ENCODE measurements around the gene AHCYL2. TPM values are rescaled to one million over a fixed set of nuclear protein-coding genes. Genes with fewer than 3 reads are reported as not detected.

AHCYL2 gene
- total RNA-seq, 1 experiment from 2014 or later: 54.6 TPM

DNA sequence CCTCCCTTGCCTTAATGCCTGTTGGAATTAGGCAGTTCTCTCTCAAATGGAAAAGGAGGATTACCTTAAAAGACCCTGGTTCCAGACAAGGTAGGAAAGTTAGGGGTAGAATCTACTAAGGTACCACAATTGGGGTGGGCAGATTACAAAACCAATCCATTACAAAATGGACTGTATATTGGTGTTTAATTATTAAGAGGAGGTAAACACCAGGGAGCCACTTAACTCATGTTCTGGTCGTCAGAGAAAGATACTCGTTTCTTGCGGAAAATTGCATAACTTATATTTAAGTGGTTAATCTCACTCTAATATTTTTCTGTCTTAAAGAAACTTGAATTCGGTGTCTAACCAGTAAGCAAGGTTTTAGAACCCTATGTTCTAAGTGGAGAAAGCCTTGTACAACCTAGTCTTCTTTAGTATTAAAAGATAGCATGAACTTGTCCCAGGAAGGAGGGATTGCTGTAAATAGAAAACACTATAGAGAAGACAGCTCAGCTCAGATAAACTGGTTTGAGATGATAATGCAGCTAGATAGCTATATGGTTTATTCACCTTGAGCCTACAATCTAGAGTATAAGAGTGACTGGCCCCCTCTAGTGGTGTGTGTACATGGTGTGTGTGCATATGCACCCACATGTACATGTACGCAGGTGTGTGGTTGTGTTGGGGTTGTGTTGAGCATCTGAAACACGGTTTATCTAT, 151.4 kb downstream of the AHCYL2 start:
- intact Hi-C loops (cut with micrococcal nuclease; ENCODE audit: unreplicated experiment): loop anchor here (1.0 kb wide), 1 partner anchor 8 kb away; no protein-coding TSS in a partner anchor
- H3K36me3 Mint-ChIP-seq (ENCODE audit: insufficient read depth, unreplicated experiment): no peaks in the 10 kb centered on the region
- DNase-seq: peak; percentile 77
- no peaks in the 10 kb centered on the region for H3K27me3 Mint-ChIP-seq (ENCODE audit: unreplicated experiment)
- BruUV-seq (replicated peaks): no TSS peak
- H3K27ac Mint-ChIP-seq (ENCODE audit: unreplicated experiment): peak overlapping the region; percentile 44
- CTCF ChIA-PET: interaction anchor here (0.6 to 3.6 kb wide), 8 partner anchors 9 to 212 kb away, joined by 3 to 88 read pairs (median 6); partner anchors contain the start of gene STRIP2
- no peaks in the 10 kb centered on the region for H3K9me3 Mint-ChIP-seq (ENCODE audit: low read depth, unreplicated experiment)
- H3K4me1 Mint-ChIP-seq (ENCODE audit: low read depth, unreplicated experiment): peaks cover 31% of the 10 kb centered on the region
- H3K4me3 Mint-ChIP-seq (ENCODE audit: low read depth, unreplicated experiment): no peak overlapping the region
- TF ChIP-seq, protein P1, sequence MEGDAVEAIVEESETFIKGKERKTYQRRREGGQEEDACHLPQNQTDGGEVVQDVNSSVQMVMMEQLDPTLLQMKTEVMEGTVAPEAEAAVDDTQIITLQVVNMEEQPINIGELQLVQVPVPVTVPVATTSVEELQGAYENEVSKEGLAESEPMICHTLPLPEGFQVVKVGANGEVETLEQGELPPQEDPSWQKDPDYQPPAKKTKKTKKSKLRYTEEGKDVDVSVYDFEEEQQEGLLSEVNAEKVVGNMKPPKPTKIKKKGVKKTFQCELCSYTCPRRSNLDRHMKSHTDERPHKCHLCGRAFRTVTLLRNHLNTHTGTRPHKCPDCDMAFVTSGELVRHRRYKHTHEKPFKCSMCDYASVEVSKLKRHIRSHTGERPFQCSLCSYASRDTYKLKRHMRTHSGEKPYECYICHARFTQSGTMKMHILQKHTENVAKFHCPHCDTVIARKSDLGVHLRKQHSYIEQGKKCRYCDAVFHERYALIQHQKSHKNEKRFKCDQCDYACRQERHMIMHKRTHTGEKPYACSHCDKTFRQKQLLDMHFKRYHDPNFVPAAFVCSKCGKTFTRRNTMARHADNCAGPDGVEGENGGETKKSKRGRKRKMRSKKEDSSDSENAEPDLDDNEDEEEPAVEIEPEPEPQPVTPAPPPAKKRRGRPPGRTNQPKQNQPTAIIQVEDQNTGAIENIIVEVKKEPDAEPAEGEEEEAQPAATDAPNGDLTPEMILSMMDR (IDR thresholded peaks at IDR 0.05; ENCODE audit: unreplicated experiment): peak; percentile 50

DNA sequence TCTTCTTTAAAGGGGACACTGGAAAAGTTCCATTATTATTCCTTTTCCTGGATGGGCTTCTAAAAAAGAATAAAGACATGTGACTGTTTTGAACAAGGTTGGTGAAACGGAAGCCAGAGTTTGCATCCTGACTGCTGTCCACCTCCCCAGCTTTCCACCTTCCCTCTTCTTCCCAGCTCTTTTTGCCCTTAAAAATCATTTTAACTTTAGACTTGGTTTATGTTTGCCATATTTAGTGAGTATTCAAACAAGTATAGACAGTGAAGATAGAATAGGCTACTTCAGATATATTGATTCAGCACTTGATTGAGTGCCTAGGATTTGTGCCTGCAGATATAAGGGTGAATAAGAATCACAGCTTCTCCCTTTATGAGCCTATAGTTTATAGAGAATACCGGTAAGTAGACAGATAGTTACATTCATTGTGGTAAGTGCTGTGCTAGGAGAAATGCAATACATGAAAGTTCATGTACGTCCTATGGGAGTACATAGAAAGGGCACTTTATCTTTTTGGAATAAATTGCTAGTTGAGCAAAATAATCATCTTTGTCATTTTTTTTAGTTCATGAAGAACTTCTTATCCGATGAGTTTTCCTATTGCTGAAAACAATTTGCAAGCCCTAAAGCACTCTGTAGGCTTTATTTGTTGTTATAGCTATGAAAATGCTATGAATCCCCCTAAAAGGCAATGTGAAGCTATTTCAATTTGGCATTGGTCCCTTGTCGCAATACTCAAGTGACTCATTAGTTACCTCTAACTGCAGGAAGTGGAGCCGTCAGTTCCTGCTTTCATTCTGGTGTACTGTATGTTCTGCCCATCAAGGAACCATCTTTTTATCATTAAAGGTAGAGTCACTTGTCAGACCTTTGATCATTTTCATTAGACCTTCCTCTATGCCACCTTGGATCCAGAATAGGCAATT, 152.2 kb downstream of the AHCYL2 start:
- Mint-ChIP-seq H3K4me1 (ENCODE audit: low read depth, unreplicated experiment) (peaks cover 31% of the 10 kb centered on the region), H3K9me3 (ENCODE audit: low read depth, unreplicated experiment) (no peaks in the 10 kb centered on the region), H3K4me3 (ENCODE audit: low read depth, unreplicated experiment) (no peak overlapping the region), H3K27me3 (ENCODE audit: unreplicated experiment) (no peaks in the 10 kb centered on the region), H3K36me3 (ENCODE audit: insufficient read depth, unreplicated experiment) (no peaks in the 10 kb centered on the region), H3K27ac (ENCODE audit: unreplicated experiment) (no peak overlapping the region)
- no TSS peak for BruUV-seq (replicated peaks)
- DNase-seq: peak; percentile 33
- CTCF ChIA-PET: interaction anchor here (0.5 to 3.6 kb wide), 6 partner anchors 10 to 703 kb away, joined by 3 to 88 read pairs (median 10); partner anchors contain the start of gene STRIP2
- intact Hi-C loops (cut with micrococcal nuclease; ENCODE audit: unreplicated experiment): loop anchor here (1.0 kb wide), 1 partner anchor 9 kb away; no protein-coding TSS in a partner anchor
- TF ChIP-seq, protein P1 (IDR thresholded peaks at IDR 0.05; ENCODE audit: unreplicated experiment): no peak

DNA sequence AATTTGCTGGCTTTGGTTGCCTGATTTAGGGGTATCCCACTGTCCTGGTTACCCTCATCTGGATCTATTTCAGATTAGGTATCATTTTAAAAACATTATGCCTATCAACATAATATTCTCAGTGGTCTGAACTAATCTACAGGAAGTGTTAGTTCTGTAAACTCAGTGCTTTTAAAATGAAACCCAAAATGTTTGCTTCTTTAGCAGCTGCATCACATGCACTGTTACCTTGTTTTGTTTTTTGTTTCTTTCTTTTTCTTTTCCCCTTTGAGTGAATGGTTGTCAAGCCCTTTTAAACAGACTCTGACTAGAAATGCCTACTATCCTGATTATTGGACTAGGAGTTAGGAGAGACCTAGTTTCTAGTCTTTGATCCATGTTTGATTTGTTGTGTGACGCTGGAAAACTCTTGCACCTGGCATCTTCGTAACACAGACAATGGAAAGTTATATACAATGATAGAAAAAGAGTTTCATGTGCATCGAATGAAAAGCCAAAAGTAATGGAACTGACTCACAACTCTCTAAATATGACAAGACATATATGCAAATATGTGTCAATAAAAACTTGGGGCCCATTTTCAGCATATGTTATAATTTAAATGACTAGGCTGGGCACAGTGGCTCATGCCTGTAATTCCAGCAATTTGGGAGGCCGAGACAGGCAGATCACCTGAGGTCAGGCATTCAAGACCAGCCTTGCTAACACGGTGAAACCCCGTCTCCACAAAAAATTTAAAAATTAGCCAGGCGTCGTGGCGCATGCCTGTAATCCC, 157.1 kb downstream of the AHCYL2 start:
- BruUV-seq (replicated peaks): no TSS peak
- H3K27ac Mint-ChIP-seq (ENCODE audit: unreplicated experiment): no peak overlapping the region
- no peak for DNase-seq
- H3K27me3 Mint-ChIP-seq (ENCODE audit: unreplicated experiment): no peaks in the 10 kb centered on the region
- H3K4me3 Mint-ChIP-seq (ENCODE audit: low read depth, unreplicated experiment): no peak overlapping the region
- TF ChIP-seq, protein P1 (IDR thresholded peaks at IDR 0.05; ENCODE audit: unreplicated experiment): no peak
- intact Hi-C loops (cut with micrococcal nuclease; ENCODE audit: unreplicated experiment): no loop called here
- no peaks in the 10 kb centered on the region for H3K36me3 Mint-ChIP-seq (ENCODE audit: insufficient read depth, unreplicated experiment)
- peaks cover 7% of the 10 kb centered on the region for H3K4me1 Mint-ChIP-seq (ENCODE audit: low read depth, unreplicated experiment)
- no peaks in the 10 kb centered on the region for H3K9me3 Mint-ChIP-seq (ENCODE audit: low read depth, unreplicated experiment)
- CTCF ChIA-PET: no interaction called here

DNA sequence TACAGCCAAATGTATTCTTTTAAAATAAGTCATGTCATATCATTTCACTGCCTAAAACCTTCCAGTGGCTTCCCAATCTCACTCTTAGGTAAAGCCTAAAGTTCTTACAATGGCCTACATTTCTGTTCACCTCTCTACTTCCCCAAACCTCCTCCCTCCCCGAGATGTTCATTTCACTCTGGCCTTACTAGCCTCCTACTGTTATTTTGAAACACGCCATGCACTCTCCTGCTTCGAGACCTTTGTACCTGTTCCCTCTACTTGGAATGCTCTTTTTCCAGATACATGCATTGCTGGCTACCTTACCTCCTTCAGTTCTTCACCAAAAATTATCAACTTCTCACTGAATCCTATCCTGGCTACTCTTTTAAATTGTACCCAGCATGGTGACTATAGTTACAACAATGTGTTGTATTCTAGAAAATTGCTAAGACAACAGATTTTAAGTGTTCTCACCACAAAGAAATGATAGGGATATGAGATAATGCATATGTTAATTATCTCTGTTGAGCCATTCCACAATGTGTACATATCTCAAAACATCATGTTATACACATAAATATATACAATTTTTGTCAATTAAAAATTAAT, 158.8 kb downstream of the AHCYL2 start:
- no peaks in the 10 kb centered on the region for H3K27me3 Mint-ChIP-seq (ENCODE audit: unreplicated experiment)
- no peak overlapping the region for H3K27ac Mint-ChIP-seq (ENCODE audit: unreplicated experiment)
- TF ChIP-seq, protein P1 (IDR thresholded peaks at IDR 0.05; ENCODE audit: unreplicated experiment): no peak
- H3K36me3 Mint-ChIP-seq (ENCODE audit: insufficient read depth, unreplicated experiment): no peaks in the 10 kb centered on the region
- no peaks in the 10 kb centered on the region for H3K9me3 Mint-ChIP-seq (ENCODE audit: low read depth, unreplicated experiment)
- BruUV-seq (replicated peaks): no TSS peak
- no peak overlapping the region for H3K4me3 Mint-ChIP-seq (ENCODE audit: low read depth, unreplicated experiment)
- DNase-seq: no peak
- intact Hi-C loops (cut with micrococcal nuclease; ENCODE audit: unreplicated experiment): no loop called here
- H3K4me1 Mint-ChIP-seq (ENCODE audit: low read depth, unreplicated experiment): no peaks in the 10 kb centered on the region
- CTCF ChIA-PET: no interaction called here

All from Calu3 (cell line).